Stomach smooth muscle (tissue), 2 donors: ENCODE data around the gene PTPN3.
"Not testable (repeated sequence)": the region's sequence is repeated elsewhere in the genome, so short reads cannot be mapped to it uniquely, and the experiment has no call there.

Experiments
- H3K27ac ChIP-seq: one replicate; pipeline ENCODE4 v1.7.0; 2013; ENCODE audit warnings: mild to moderate bottlenecking, low read length, inconsistent platforms
- H3K27me3 ChIP-seq, 2 donors: one replicate each; pipeline ENCODE4 v1.7.0; 2013; ENCODE audit warnings: low read length in 2 of 2; ENCODE audit not compliant: insufficient read depth in 2 of 2, control insufficient read depth in 1 of 2
- H3K36me3 ChIP-seq, 2 donors: one replicate each; pipeline ENCODE4 v1.7.0; 2013; ENCODE audit warnings: low read length in 2 of 2; ENCODE audit not compliant: control insufficient read depth in 2 of 2, insufficient read depth in 2 of 2
- H3K4me1 ChIP-seq: one replicate; pipeline ENCODE4 v1.7.0; 2013; ENCODE audit warnings: low read length; ENCODE audit not compliant: control insufficient read depth, insufficient read depth
- H3K4me3 ChIP-seq, 2 donors: one replicate each; pipeline ENCODE4 v1.7.0; 2013; ENCODE audit warnings: low read length in 2 of 2
- H3K9ac ChIP-seq, 2 donors: one replicate each; pipeline ENCODE4 v1.7.0; 2013; ENCODE audit warnings: low read length in 2 of 2, mild to moderate bottlenecking in 1 of 2
- H3K9me3 ChIP-seq, 2 donors: one replicate each; pipeline ENCODE4 v1.7.0; 2013; ENCODE audit warnings: low read length in 2 of 2; ENCODE audit not compliant: control insufficient read depth in 2 of 2
- donor health status: healthy.
- donor health status: Pancreatic carcinoma.

Gene PTPN3

GRCh38 chr9:109360771-109361170, 137.3 kb downstream of the PTPN3 start:
- Histone ChIP-seq H3K27ac (no peak overlapping the region), H3K36me3 (no peaks in the 10 kb centered on the region), H3K4me1 (no peaks in the 10 kb centered on the region), H3K4me3 (no peak overlapping the region), H3K27me3 (no peaks in the 10 kb centered on the region), H3K9me3 (no peaks in the 10 kb centered on the region), H3K9ac (no peak overlapping the region)

- H3K9ac ChIP-seq, H3K9me3 ChIP-seq, H3K36me3 ChIP-seq, H3K4me3 ChIP-seq, H3K27me3 ChIP-seq, H3K27ac ChIP-seq, H3K4me1 ChIP-seq: not testable (repeated sequence)
Observed at GRCh38 chr9:109358968-109359603, 139.0 kb downstream of the PTPN3 start.

- no peak overlapping the region for H3K27ac ChIP-seq
- no peaks in the 10 kb centered on the region for H3K9me3 ChIP-seq
- no peak overlapping the region for H3K9ac ChIP-seq
- no peaks in the 10 kb centered on the region for H3K4me1 ChIP-seq
- H3K4me3 ChIP-seq, result no peak overlapping the region
- H3K36me3 ChIP-seq, result no peaks in the 10 kb centered on the region
- H3K27me3 ChIP-seq, result no peaks in the 10 kb centered on the region
Observed at GRCh38 chr9:109355564-109356297, 142.4 kb downstream of the PTPN3 start.

GRCh38 chr9:109354190-109354589, 143.9 kb downstream of the PTPN3 start:
- no peak overlapping the region for H3K4me3 ChIP-seq
- H3K27me3 ChIP-seq, result no peaks in the 10 kb centered on the region
- H3K9me3 ChIP-seq, result no peaks in the 10 kb centered on the region
- H3K36me3 ChIP-seq, result no peaks in the 10 kb centered on the region
- no peak overlapping the region for H3K27ac ChIP-seq
- H3K4me1 ChIP-seq, result no peaks in the 10 kb centered on the region
- H3K9ac ChIP-seq, result no peak overlapping the region

- Histone ChIP-seq H3K9me3 (no peaks in the 10 kb centered on the region), H3K27ac (no peak overlapping the region), H3K4me3 (no peak overlapping the region), H3K4me1 (no peaks in the 10 kb centered on the region), H3K27me3 (no peaks in the 10 kb centered on the region), H3K36me3 (no peaks in the 10 kb centered on the region), H3K9ac (no peak overlapping the region)
Observed at GRCh38 chr9:109351032-109351431, 147.1 kb downstream of the PTPN3 start.

- Histone ChIP-seq H3K27ac (no peak overlapping the region), H3K36me3 (no peaks in the 10 kb centered on the region), H3K9me3 (no peaks in the 10 kb centered on the region), H3K9ac (no peak overlapping the region), H3K27me3 (no peaks in the 10 kb centered on the region), H3K4me1 (no peaks in the 10 kb centered on the region), H3K4me3 (no peak overlapping the region)
Observed at GRCh38 chr9:109349421-109349846, 148.7 kb downstream of the PTPN3 start.

- Histone ChIP-seq H3K4me3 (no peak overlapping the region), H3K4me1 (no peaks in the 10 kb centered on the region), H3K9me3 (no peaks in the 10 kb centered on the region), H3K36me3 (no peaks in the 10 kb centered on the region), H3K27ac (no peak overlapping the region), H3K9ac (no peak overlapping the region), H3K27me3 (peaks cover 0 to 3% of the 10 kb centered on the region in 2 donors)
Observed at GRCh38 chr9:109346904-109347303, 151.2 kb downstream of the PTPN3 start.

GRCh38 chr9:109344866-109345265, 153.2 kb downstream of the PTPN3 start:
- Histone ChIP-seq H3K9ac (no peak overlapping the region), H3K27me3 (peaks cover 0 to 3% of the 10 kb centered on the region in 2 donors), H3K9me3 (no peaks in the 10 kb centered on the region), H3K27ac (no peak overlapping the region), H3K36me3 (no peaks in the 10 kb centered on the region), H3K4me1 (no peaks in the 10 kb centered on the region), H3K4me3 (no peak overlapping the region)

- no peak overlapping the region for H3K27ac ChIP-seq
- no peaks in the 10 kb centered on the region for H3K9me3 ChIP-seq
- H3K27me3 ChIP-seq, result peaks cover 0 to 3% of the 10 kb centered on the region in 2 donors
- no peaks in the 10 kb centered on the region for H3K4me1 ChIP-seq
- no peak overlapping the region for H3K9ac ChIP-seq
- H3K36me3 ChIP-seq, result no peaks in the 10 kb centered on the region
- H3K4me3 ChIP-seq, result no peak overlapping the region
Observed at GRCh38 chr9:109342878-109343277, 155.2 kb downstream of the PTPN3 start.

GRCh38 chr9:109341561-109341960, 156.5 kb downstream of the PTPN3 start:
- Histone ChIP-seq H3K36me3 (no peaks in the 10 kb centered on the region), H3K4me3 (no peak overlapping the region), H3K9ac (no peak overlapping the region), H3K9me3 (no peaks in the 10 kb centered on the region), H3K27ac (no peak overlapping the region), H3K4me1 (no peaks in the 10 kb centered on the region), H3K27me3 (peaks cover 0 to 3% of the 10 kb centered on the region in 2 donors)

GRCh38 chr9:109340979-109341378, 157.1 kb downstream of the PTPN3 start:
- H3K27ac ChIP-seq, H3K27me3 ChIP-seq, H3K36me3 ChIP-seq, H3K4me3 ChIP-seq, H3K9me3 ChIP-seq, H3K4me1 ChIP-seq, H3K9ac ChIP-seq: not testable (repeated sequence)
